IMR-90 (cell line): ENCODE measurements around the gene EIF3A. TPM values are rescaled to one million over a fixed set of nuclear protein-coding genes. Genes with fewer than 3 reads are reported as not detected.

Source experiments
- ATAC-seq: fragments of 200-7000 bp; cut with Tn5 transposase; 2 replicates; pipeline ENCODE4 v1.9.1; 2020; ENCODE audit warnings: low read depth, mild to moderate bottlenecking, moderate library complexity
- BruUV-seq: library from RNA; stranded (reverse); fragments of 400-500 nt; replicated peaks from 2 replicates; lab custom pipeline; 2021; lab: Mats Ljungman, UMichigan
- CTCF ChIA-PET: fragments of 300-600 bp; formaldehyde crosslinking; extraction: SDS; loops from one replicate; lab custom pipeline; 2021; ENCODE audit warnings: antibody characterized with exemption; lab: Yijun Ruan, JAX
- POLR2A ChIA-PET: fragments of 300-600 bp; sonication (Branson Sonifier 250); formaldehyde crosslinking; loops from one replicate; lab custom pipeline; 2022; ENCODE audit warnings: antibody characterized with exemption; ENCODE audit not compliant: unreplicated experiment; lab: Charles Lee
- DNase-seq: peaks from one replicate; pipeline ENCODE4 v3.0.0; 2013
- H2AFZ ChIP-seq: replicated peaks from 2 replicates; pipeline ENCODE3; 2013; ENCODE audit warnings: low read length, mild to moderate bottlenecking; ENCODE audit not compliant: poor library complexity
- H2AK5ac ChIP-seq: 2 replicates; pipeline ENCODE4 v1.6.1; 2013; ENCODE audit warnings: low read depth, low read length, inconsistent platforms
- H2AK9ac ChIP-seq: replicated peaks from 2 replicates; pipeline ENCODE3; 2013; ENCODE audit warnings: mild to moderate bottlenecking, low read depth, low read length, moderate library complexity; ENCODE audit not compliant: poor library complexity
- H2BK120ac ChIP-seq: 2 replicates; pipeline ENCODE4 v1.6.1; 2013; ENCODE audit warnings: low read depth, low read length, inconsistent platforms
- H2BK15ac ChIP-seq: 3 replicates; pipeline ENCODE4 v1.6.1; 2013; ENCODE audit warnings: low read depth, low read length, inconsistent platforms
- H2BK20ac ChIP-seq: 2 replicates; pipeline ENCODE4 v1.6.1; 2013; ENCODE audit warnings: low read depth, mild to moderate bottlenecking, inconsistent platforms, low read length, moderate library complexity
- H2BK5ac ChIP-seq: 2 replicates; pipeline ENCODE4 v1.6.1; 2013; ENCODE audit warnings: mild to moderate bottlenecking, low read depth, low read length, inconsistent platforms; ENCODE audit not compliant: poor library complexity, severe bottlenecking
- H3K14ac ChIP-seq: replicated peaks from 2 replicates; pipeline ENCODE4 v1.6.1; 2013; ENCODE audit warnings: low read depth, low read length, inconsistent platforms
- H3K18ac ChIP-seq: 2 replicates; pipeline ENCODE4 v1.6.1; 2013; ENCODE audit warnings: low read depth, low read length, control low read depth
- H3K23ac ChIP-seq: 2 replicates; pipeline ENCODE4 v1.6.1; 2013; ENCODE audit warnings: low read depth, low read length, inconsistent platforms
- H3K27ac ChIP-seq: 2 replicates; pipeline ENCODE4 v1.5.1; 2013; ENCODE audit warnings: mild to moderate bottlenecking, control low read depth, low read length; ENCODE audit not compliant: insufficient read depth
- H3K27me3 ChIP-seq: 2 replicates; pipeline ENCODE4 v1.6.1; 2013; ENCODE audit warnings: low read length; ENCODE audit not compliant: control insufficient read depth, insufficient read depth
- H3K36me3 ChIP-seq: 2 replicates; pipeline ENCODE4 v1.6.1; 2013; ENCODE audit warnings: low read length, mixed read lengths; ENCODE audit not compliant: control insufficient read depth, insufficient read depth
- H3K4ac ChIP-seq: 2 replicates; pipeline ENCODE4 v1.6.1; 2013; ENCODE audit warnings: low read depth, low read length, inconsistent platforms
- H3K4me1 ChIP-seq: 2 replicates; pipeline ENCODE4 v1.6.1; 2013; ENCODE audit warnings: low read length, mixed read lengths; ENCODE audit not compliant: control insufficient read depth, insufficient read depth
- H3K4me2 ChIP-seq: 2 replicates; pipeline ENCODE4 v1.6.1; 2013; ENCODE audit warnings: low read depth, mild to moderate bottlenecking, control low read depth, low read length, moderate library complexity
- H3K4me3 ChIP-seq: 2 replicates; pipeline ENCODE4 v1.5.1; 2013; ENCODE audit warnings: low read depth, mild to moderate bottlenecking, control low read depth, low read length, moderate library complexity; ENCODE audit not compliant: insufficient read depth
- H3K56ac ChIP-seq: 2 replicates; pipeline ENCODE4 v1.6.1; 2013; ENCODE audit warnings: low read length, inconsistent platforms; ENCODE audit not compliant: insufficient read depth; ENCODE audit errors: extremely low read depth
- H3K79me1 ChIP-seq, 2 experiments: 2 replicates each; pipeline ENCODE4 v1.6.1; 2013; ENCODE audit warnings: low read length in 2 of 2, inconsistent platforms in 1 of 2, low read depth in 1 of 2
- H3K9ac ChIP-seq: 2 replicates; pipeline ENCODE4 v1.6.1; 2013; ENCODE audit warnings: low read depth, low read length, control low read depth
- H3K9me1 ChIP-seq: 2 replicates; pipeline ENCODE4 v1.6.1; 2013; ENCODE audit warnings: low read length, inconsistent platforms; ENCODE audit not compliant: insufficient read depth
- H3K9me3 ChIP-seq: 2 replicates; pipeline ENCODE4 v1.6.1; 2013; ENCODE audit warnings: low read length; ENCODE audit not compliant: control insufficient read depth, insufficient read depth
- H4K20me1 ChIP-seq: 2 replicates; pipeline ENCODE4 v1.6.1; 2013; ENCODE audit warnings: low read length, inconsistent platforms; ENCODE audit not compliant: insufficient read depth
- H4K5ac ChIP-seq: 2 replicates; pipeline ENCODE4 v1.6.1; 2013; ENCODE audit warnings: mild to moderate bottlenecking, low read depth, low read length, control low read depth
- H4K8ac ChIP-seq, 2 experiments: 2 replicates each; pipeline ENCODE4 v1.6.1; 2013; ENCODE audit warnings: low read depth in 2 of 2, low read length in 2 of 2, control low read depth in 1 of 2, inconsistent platforms in 1 of 2
- H4K91ac ChIP-seq: 2 replicates; pipeline ENCODE4 v1.6.1; 2013; ENCODE audit warnings: low read depth, low read length, inconsistent platforms; ENCODE audit not compliant: insufficient read depth
- CTCF ChIP-seq: conservative IDR thresholded peaks from 2 replicates; pipeline ENCODE4 v1.5.1; 2012; ENCODE audit warnings: mild to moderate bottlenecking, low read depth, low read length, improper control_type of control experiment
- FOS ChIP-seq: fragments of 150-350 bp; IDR thresholded peaks from 2 replicates; pipeline ENCODE4 v1.6.1; 2016; ENCODE audit warnings: low read depth, low read length
- MAZ ChIP-seq: IDR thresholded peaks from 2 replicates; pipeline ENCODE4 v1.6.1; 2012; ENCODE audit warnings: low read depth, mild to moderate bottlenecking, low read length, improper control_type of control experiment, moderate library complexity, borderline replicate concordance
- WGBS, 2 experiments: methylation state at CpG; one replicate each; pipeline versions ENCODE4 v1.1.5 to v1.1.7; 2013; ENCODE audit warnings: missing lambda C conversion rate in 2 of 2; ENCODE audit not compliant: insufficient read length in 1 of 2; ENCODE audit errors: extremely low coverage in 2 of 2; 5-methylcytosine and 5-hydroxymethylcytosine counted together
- dilution Hi-C: fragments of 300-500 bp; cut with HindIII; formaldehyde crosslinking; loops from one replicate; pipeline ENCODE4 v1.14.3; 2018; ENCODE audit warnings: low sequenced_read_pairs; ENCODE audit not compliant: unreplicated experiment
- in situ Hi-C: fragments of 300-500 bp; cut with MboI; formaldehyde crosslinking; loops from 3 replicates; pipeline ENCODE4 v1.14.3; 2019; ENCODE audit warnings: low sequenced_read_pairs, inconsistent platforms, mixed read lengths
- intact Hi-C: fragments of 100-400 bp; cut with micrococcal nuclease; formaldehyde crosslinking; loops from 2 replicates; pipeline ENCODE4 v1.10.0; 2022
- polyA plus RNA-seq, 3 experiments: library from polyadenylated mRNA; depleted of rRNA; stranded (reverse); fragments of >200 nt; gene quantifications; 2 replicates each; pipeline ENCODE4 v1.2.3, GENCODE V29; 2012; ENCODE audit warnings: low replicate concordance in 1 of 3
- total RNA-seq: library from RNA; depleted of rRNA; stranded (reverse); fragments of >200 nt; gene quantifications from 2 replicates; pipeline ENCODE4 v1.2.3, GENCODE V29; 2012
- TF ChIP-seq, protein P1 (sequence below): fragments of 150-350 bp; IDR thresholded peaks from 2 replicates; pipeline ENCODE4 v1.6.1; 2017; ENCODE audit warnings: mild to moderate bottlenecking, antibody characterized with exemption, low read length, low read depth

EIF3A gene
- total and polyA plus RNA-seq, 2 of the 4 experiments (the other 2 are of a cell fraction), result 49.6 to 145 TPM

GRCh38 chr10:119028900-119029612, 51.6 kb downstream of the EIF3A start:
- H3K9ac ChIP-seq, result no peak overlapping the region
- WGBS, 2 experiments, result 33% methylated on average over 11 of the region's 68 CpGs; no CpG with 5 or more reads in 1 of the 2 experiments
- DNase-seq (peak; percentile 81), ATAC-seq (peak; percentile 84)
- peak overlapping the region; percentile 60; the same call in 1 of the 2 replicates for H3K4me3 ChIP-seq
- H3K4ac ChIP-seq, result no peak overlapping the region
- H3K27me3 ChIP-seq, result peaks cover 2% of the 10 kb centered on the region; the same call in 1 of the 2 replicates
- H3K27ac ChIP-seq, result no peak overlapping the region
- H3K14ac ChIP-seq, result no peak overlapping the region
- peaks cover 5% of the 10 kb centered on the region for H3K36me3 ChIP-seq
- in situ Hi-C loops (loop anchor here (10.0 kb wide), 1 partner anchor 274 kb away; the partner anchor contains the start of gene CACUL1), dilution Hi-C loops (no loop called here), intact Hi-C loops (loop anchor here (10.0 kb wide), 1 partner anchor 304 kb away; no protein-coding TSS in a partner anchor)
- no peak overlapping the region; the same call in 1 of the 2 replicates for H3K23ac ChIP-seq
- H3K9me1 ChIP-seq, result no peaks in the 10 kb centered on the region; the same call in 1 of the 2 replicates
- H3K9me3 ChIP-seq, result no peaks in the 10 kb centered on the region
- H2AK9ac ChIP-seq, result peak overlapping the region; percentile 67
- CTCF ChIA-PET, result no interaction called here
- H3K18ac ChIP-seq, result no peak overlapping the region
- H2AK5ac ChIP-seq, result no peak overlapping the region
- peaks cover 9% of the 10 kb centered on the region for H3K4me1 ChIP-seq
- H3K56ac ChIP-seq, result no peak overlapping the region
- TF ChIP-seq MAZ, result peak; percentile 56; the same call in 1 of the 2 replicates
- TF ChIP-seq FOS, result 0 out of 2 replicates have a peak, but pooled peaks have one; percentile 11
- TF ChIP-seq, protein P1, sequence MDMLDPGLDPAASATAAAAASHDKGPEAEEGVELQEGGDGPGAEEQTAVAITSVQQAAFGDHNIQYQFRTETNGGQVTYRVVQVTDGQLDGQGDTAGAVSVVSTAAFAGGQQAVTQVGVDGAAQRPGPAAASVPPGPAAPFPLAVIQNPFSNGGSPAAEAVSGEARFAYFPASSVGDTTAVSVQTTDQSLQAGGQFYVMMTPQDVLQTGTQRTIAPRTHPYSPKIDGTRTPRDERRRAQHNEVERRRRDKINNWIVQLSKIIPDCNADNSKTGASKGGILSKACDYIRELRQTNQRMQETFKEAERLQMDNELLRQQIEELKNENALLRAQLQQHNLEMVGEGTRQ, result no peak
- TF ChIP-seq CTCF, result peak; percentile 26; the same call in 1 of the 2 replicates
- peaks cover 3 to 16% of the 10 kb centered on the region in 2 experiments for H3K79me1 ChIP-seq
- H2BK15ac ChIP-seq, result no peak overlapping the region
- H2AFZ ChIP-seq, result peak overlapping the region; percentile 66
- no peak overlapping the region for H4K91ac ChIP-seq
- H4K5ac ChIP-seq, result no peak overlapping the region
- H2BK20ac ChIP-seq, result no peak overlapping the region
- H2BK5ac ChIP-seq, result no peak overlapping the region
- no peak overlapping the region for H4K8ac ChIP-seq
- POLR2A ChIA-PET, result interaction anchor here (0.6 kb wide), 2 partner anchors 152 to 224 kb away, joined by 3 to 7 read pairs; no protein-coding TSS in a partner anchor
- H4K20me1 ChIP-seq, result peaks cover 37% of the 10 kb centered on the region
- no peak overlapping the region for H2BK120ac ChIP-seq
- peak overlapping the region; percentile 27; the same call in 1 of the 2 replicates for H3K4me2 ChIP-seq
- no TSS peak for BruUV-seq
